Measurements from ENCODE around the gene KRT13. TPM values are rescaled to one million over a fixed set of nuclear protein-coding genes. Genes with fewer than 3 reads are reported as not detected.

Gene KRT13
- polyA plus RNA-seq, 1 donor from 2014 or later, result not detected

- no peaks in the 10 kb centered on the region for H4K20me1 ChIP-seq (ENCODE audit: insufficient read depth)
- H3K4me3 ChIP-seq (ENCODE audit: low read length), result no peak overlapping the region
- no peaks in the 10 kb centered on the region for H3K27me3 ChIP-seq (ENCODE audit: insufficient read depth, low read depth, low read length)
- H3K79me2 ChIP-seq (replicated peaks; ENCODE audit: insufficient read depth, low read length), result no peaks in the 10 kb centered on the region
- no peaks in the 10 kb centered on the region for H3F3A ChIP-seq (ENCODE audit: insufficient read depth, low read length, poor library complexity, severe bottlenecking)
- H3K9ac ChIP-seq (ENCODE audit: low read length), result no peak overlapping the region
- H3K36me3 ChIP-seq (ENCODE audit: insufficient read depth, low read length), result no peaks in the 10 kb centered on the region
- no peak for TF ChIP-seq MXI1 (conservative IDR thresholded peaks at IDR 0.05; ENCODE audit: poor library complexity, severe bottlenecking)
- no peak for TF ChIP-seq REST (IDR thresholded peaks at IDR 0.05; ENCODE audit: borderline replicate concordance)
- TF ChIP-seq RAD21 (conservative IDR thresholded peaks at IDR 0.05), result no peak
- no peak overlapping the region for H3K4me2 ChIP-seq (ENCODE audit: low read length)
- H2AFZ ChIP-seq (ENCODE audit: low read depth, low read length), result no peak overlapping the region
- H3K9me3 ChIP-seq (ENCODE audit: low read length), result no peaks in the 10 kb centered on the region
- no peaks in the 10 kb centered on the region for H3K9me2 ChIP-seq (ENCODE audit: insufficient read depth, low read length)
- no peak overlapping the region for H3K27ac ChIP-seq (ENCODE audit: low read length)
Observed at GRCh38 chr17:41539071-41539492, 33.7 kb upstream of the KRT13 start.

- no peak overlapping the region for H3K4me3 ChIP-seq (ENCODE audit: low read length)
- H3K27ac ChIP-seq (ENCODE audit: low read length), result no peak overlapping the region
- no peaks in the 10 kb centered on the region for H3F3A ChIP-seq (ENCODE audit: insufficient read depth, low read length, poor library complexity, severe bottlenecking)
- no peak overlapping the region for H3K4me2 ChIP-seq (ENCODE audit: low read length)
- H3K9me2 ChIP-seq (ENCODE audit: insufficient read depth, low read length), result no peaks in the 10 kb centered on the region
- no peaks in the 10 kb centered on the region for H3K36me3 ChIP-seq (ENCODE audit: insufficient read depth, low read length)
- H3K79me2 ChIP-seq (replicated peaks; ENCODE audit: insufficient read depth, low read length), result no peaks in the 10 kb centered on the region
- H3K9me3 ChIP-seq (ENCODE audit: low read length), result no peaks in the 10 kb centered on the region
- H4K20me1 ChIP-seq (ENCODE audit: insufficient read depth), result no peaks in the 10 kb centered on the region
- H3K9ac ChIP-seq (ENCODE audit: low read length), result no peak overlapping the region
- TF ChIP-seq CTCF (IDR thresholded peaks at IDR 0.05; ENCODE audit: poor library complexity, severe bottlenecking), result no peak
- TF ChIP-seq POLR2AphosphoS5 (IDR thresholded peaks at IDR 0.05), result no peak
- TF ChIP-seq REST (IDR thresholded peaks at IDR 0.05; ENCODE audit: borderline replicate concordance), result peak; percentile 38
- H2AFZ ChIP-seq (ENCODE audit: low read depth, low read length), result no peak overlapping the region
- H3K27me3 ChIP-seq (ENCODE audit: insufficient read depth, low read depth, low read length), result no peaks in the 10 kb centered on the region
Observed at GRCh38 chr17:41538565-41538991, 33.2 kb upstream of the KRT13 start.

All from neural cell (in vitro differentiated cells).